Esophagus squamous epithelium (tissue), 5 donors: ENCODE measurements around the gene WDR43. TPM values are rescaled to one million over a fixed set of nuclear protein-coding genes. Genes with fewer than 3 reads are reported as not detected.
A peak's percentile ranks its signal among the peaks of the same experiment; 100 is the strongest.

Source experiments
- DNase-seq: peaks from one replicate; lab custom pipeline; 2025; lab: John Stamatoyannopoulos, UW
- H3K27ac ChIP-seq, 4 donors: fragments of 200-600 bp; sonication (generic); one replicate each; pipeline ENCODE4 v1.5.1; 2016 to 2019; ENCODE audit warnings: mild to moderate bottlenecking in 1 of 4
- H3K27me3 ChIP-seq, 4 donors: fragments of 200-600 bp; sonication (generic); 1 replicate in 3 of 4; 2 replicates in 1 of 4; pipeline versions ENCODE4 v1.5.1 to v1.6.0; 2017 to 2021; ENCODE audit warnings: antibody characterized with exemption in 1 of 4
- H3K36me3 ChIP-seq, 3 donors: fragments of 200-600 bp; sonication (generic); one replicate each; pipeline ENCODE4 v1.5.1; 2016 to 2019
- H3K4me1 ChIP-seq, 3 donors: fragments of 200-600 bp; sonication (generic); one replicate each; pipeline ENCODE4 v1.5.1; 2017 to 2019
- H3K4me3 ChIP-seq, 4 donors: fragments of 200-600 bp; sonication (generic); 1 replicate in 3 of 4; 2 replicates in 1 of 4; pipeline ENCODE4 v1.5.1; 2016 to 2019; ENCODE audit warnings: mild to moderate bottlenecking in 2 of 4, moderate library complexity in 1 of 4
- H3K9me3 ChIP-seq, 3 donors: fragments of 200-600 bp; sonication (generic); one replicate each; pipeline ENCODE4 v1.5.1; 2016 to 2019
- POLR2A ChIP-seq, 4 donors: fragments of 450-650 bp; IDR thresholded peaks; one replicate each; pipeline ENCODE4 v1.6.1; 2017; ENCODE audit warnings: antibody characterized with exemption in 4 of 4, mild to moderate bottlenecking in 4 of 4, moderate library complexity in 3 of 4
- WGBS, 2 donors: methylation state at CpG; one replicate each; pipeline ENCODE4 v1.1.5; 2018; 5-methylcytosine and 5-hydroxymethylcytosine counted together
- intact Hi-C: fragments of 100-400 bp; cut with DNase I; formaldehyde crosslinking; loops from one replicate; pipeline ENCODE4 v1.15.0; 2022
- total RNA-seq, 4 donors: library from RNA; depleted of rRNA; stranded (reverse); fragments of >200 nt; gene quantifications; one replicate each; pipeline ENCODE4 v1.1.0, GENCODE V29; 2016
- TF ChIP-seq, protein P1 (sequence below), 6 experiments: fragments of 450-650 bp in 4 of 6; fragments of 200-600 bp in 2 of 6; sonication (generic) in 2 of 6; IDR thresholded peaks; one replicate each; pipeline ENCODE4 v1.5.1; 2016 to 2019; ENCODE audit warnings: antibody characterized with exemption in 6 of 6, mild to moderate bottlenecking in 4 of 6, moderate library complexity in 4 of 6
- donor health status: DM: yes; HTN: yes; CAD: no.

WDR43 gene
- total RNA-seq, 4 donors from 2014 or later: 28.2 to 73.2 (median 41.2) TPM

DNA sequence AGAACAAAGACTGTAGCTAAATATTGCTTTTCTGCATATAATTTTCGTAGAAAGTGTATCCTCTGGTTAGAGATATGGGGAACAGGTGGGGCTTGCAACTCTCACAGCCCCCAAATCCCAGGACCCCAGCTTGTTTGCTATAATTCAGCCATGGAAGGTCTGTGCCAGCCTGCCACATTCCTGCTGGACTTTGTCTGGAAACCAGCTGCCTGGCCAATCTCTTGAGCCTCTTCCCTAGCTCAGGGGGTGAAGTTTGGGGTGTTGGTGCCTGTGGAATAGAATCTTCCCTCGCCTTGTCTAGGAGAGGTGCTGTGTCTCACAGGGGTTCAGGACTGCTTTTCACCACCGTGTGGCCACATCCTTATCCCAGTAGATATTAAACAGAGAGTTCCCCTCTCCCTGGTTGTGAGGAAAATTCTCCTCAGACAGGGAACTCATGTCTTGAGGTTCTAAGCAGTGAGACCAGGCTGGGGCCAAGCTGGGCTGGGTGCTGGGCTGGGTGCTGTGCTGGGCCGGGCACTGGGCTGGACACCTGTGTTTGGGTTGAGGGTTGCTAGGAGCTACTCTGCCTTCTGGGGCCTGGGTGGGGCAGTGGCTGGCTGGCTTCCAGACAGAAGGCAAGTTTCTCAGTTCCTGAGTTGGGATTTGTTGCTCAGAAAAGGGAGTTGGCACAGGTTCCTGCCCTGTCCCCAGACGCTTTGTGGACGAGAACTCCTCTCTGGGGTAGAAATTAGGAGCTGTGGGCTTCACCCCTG is 98.9 kb downstream of the WDR43 start:
- WGBS, 2 donors: 49 to 67% methylated on average over 2 to 3 of the region's 6 CpGs
- H3K27ac ChIP-seq: peak overlapping the region in 1 of 4 donors; percentile 16
- H3K9me3 ChIP-seq: no peaks in the 10 kb centered on the region
- peaks cover 0 to 37% (median 22%) of the 10 kb centered on the region in 3 donors for H3K4me1 ChIP-seq
- DNase-seq: no peak
- H3K27me3 ChIP-seq: no peaks in the 10 kb centered on the region
- intact Hi-C loops: no loop called here
- H3K36me3 ChIP-seq: no peaks in the 10 kb centered on the region
- H3K4me3 ChIP-seq: no peak overlapping the region
- TF ChIP-seq, protein P1, sequence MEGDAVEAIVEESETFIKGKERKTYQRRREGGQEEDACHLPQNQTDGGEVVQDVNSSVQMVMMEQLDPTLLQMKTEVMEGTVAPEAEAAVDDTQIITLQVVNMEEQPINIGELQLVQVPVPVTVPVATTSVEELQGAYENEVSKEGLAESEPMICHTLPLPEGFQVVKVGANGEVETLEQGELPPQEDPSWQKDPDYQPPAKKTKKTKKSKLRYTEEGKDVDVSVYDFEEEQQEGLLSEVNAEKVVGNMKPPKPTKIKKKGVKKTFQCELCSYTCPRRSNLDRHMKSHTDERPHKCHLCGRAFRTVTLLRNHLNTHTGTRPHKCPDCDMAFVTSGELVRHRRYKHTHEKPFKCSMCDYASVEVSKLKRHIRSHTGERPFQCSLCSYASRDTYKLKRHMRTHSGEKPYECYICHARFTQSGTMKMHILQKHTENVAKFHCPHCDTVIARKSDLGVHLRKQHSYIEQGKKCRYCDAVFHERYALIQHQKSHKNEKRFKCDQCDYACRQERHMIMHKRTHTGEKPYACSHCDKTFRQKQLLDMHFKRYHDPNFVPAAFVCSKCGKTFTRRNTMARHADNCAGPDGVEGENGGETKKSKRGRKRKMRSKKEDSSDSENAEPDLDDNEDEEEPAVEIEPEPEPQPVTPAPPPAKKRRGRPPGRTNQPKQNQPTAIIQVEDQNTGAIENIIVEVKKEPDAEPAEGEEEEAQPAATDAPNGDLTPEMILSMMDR (IDR thresholded peaks at IDR 0.05): no peak
- no peak for TF ChIP-seq POLR2A (IDR thresholded peaks at IDR 0.05)

DNA sequence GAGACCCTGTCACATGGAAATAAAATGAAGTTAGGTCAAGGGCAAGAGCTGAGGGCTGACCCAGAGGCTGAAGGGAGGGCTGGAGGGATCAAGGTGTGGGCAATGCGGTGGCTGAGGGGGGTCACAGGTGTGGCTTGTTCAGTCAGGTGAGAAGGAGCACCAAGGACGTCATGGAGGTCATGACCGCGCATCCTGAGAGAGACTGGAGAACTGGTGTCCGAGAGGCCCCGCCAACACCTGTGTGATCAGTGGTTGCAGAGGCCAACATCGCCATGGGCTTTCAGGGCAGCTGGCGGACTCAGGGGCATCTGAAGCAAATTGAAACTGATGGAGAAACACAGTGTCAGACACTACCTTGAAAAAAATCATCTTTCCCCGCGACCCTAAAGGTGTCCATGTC is 99.6 kb downstream of the WDR43 start:
- H3K27me3 ChIP-seq: no peaks in the 10 kb centered on the region
- H3K27ac ChIP-seq: no peak overlapping the region
- no peaks in the 10 kb centered on the region for H3K36me3 ChIP-seq
- H3K9me3 ChIP-seq: no peaks in the 10 kb centered on the region
- no peak overlapping the region for H3K4me3 ChIP-seq
- 90 to 93% methylated on average over 10 of the region's 10 CpGs for WGBS, 2 donors
- H3K4me1 ChIP-seq: peaks cover 0 to 37% (median 22%) of the 10 kb centered on the region in 3 donors
- intact Hi-C loops: no loop called here
- TF ChIP-seq POLR2A (IDR thresholded peaks at IDR 0.05): no peak
- TF ChIP-seq, protein P1 (IDR thresholded peaks at IDR 0.05): no peak
- DNase-seq: no peak

DNA sequence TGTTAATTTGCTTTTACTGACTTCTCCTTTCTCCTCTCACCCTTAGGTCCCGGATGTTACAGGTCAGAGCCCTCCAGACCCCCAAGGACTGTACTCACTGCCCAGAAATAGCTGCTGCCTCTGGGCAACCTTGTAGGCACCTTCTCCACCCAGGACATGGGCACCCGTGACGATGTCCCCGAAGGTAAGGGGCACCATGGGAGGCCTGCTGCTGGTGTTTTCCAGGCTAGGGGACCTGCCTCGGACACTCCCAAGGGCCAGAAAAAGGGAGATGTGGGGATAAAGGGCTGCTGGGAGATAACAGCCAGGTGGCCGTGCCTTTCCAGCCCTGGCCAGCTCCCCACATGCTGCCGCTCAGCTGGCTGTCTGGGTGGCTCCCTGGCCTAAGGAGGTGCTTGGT is 100.2 kb downstream of the WDR43 start:
- WGBS, 2 donors: 88 to 92% methylated on average over 1 to 4 of the region's 7 CpGs
- Histone ChIP-seq H3K4me3 (no peak overlapping the region), H3K9me3 (no peaks in the 10 kb centered on the region), H3K27ac (no peak overlapping the region), H3K36me3 (no peaks in the 10 kb centered on the region), H3K4me1 (peaks cover 0 to 37% (median 22%) of the 10 kb centered on the region in 3 donors), H3K27me3 (no peaks in the 10 kb centered on the region)
- TF ChIP-seq POLR2A (IDR thresholded peaks at IDR 0.05): no peak
- intact Hi-C loops: no loop called here
- no peak for DNase-seq

DNA sequence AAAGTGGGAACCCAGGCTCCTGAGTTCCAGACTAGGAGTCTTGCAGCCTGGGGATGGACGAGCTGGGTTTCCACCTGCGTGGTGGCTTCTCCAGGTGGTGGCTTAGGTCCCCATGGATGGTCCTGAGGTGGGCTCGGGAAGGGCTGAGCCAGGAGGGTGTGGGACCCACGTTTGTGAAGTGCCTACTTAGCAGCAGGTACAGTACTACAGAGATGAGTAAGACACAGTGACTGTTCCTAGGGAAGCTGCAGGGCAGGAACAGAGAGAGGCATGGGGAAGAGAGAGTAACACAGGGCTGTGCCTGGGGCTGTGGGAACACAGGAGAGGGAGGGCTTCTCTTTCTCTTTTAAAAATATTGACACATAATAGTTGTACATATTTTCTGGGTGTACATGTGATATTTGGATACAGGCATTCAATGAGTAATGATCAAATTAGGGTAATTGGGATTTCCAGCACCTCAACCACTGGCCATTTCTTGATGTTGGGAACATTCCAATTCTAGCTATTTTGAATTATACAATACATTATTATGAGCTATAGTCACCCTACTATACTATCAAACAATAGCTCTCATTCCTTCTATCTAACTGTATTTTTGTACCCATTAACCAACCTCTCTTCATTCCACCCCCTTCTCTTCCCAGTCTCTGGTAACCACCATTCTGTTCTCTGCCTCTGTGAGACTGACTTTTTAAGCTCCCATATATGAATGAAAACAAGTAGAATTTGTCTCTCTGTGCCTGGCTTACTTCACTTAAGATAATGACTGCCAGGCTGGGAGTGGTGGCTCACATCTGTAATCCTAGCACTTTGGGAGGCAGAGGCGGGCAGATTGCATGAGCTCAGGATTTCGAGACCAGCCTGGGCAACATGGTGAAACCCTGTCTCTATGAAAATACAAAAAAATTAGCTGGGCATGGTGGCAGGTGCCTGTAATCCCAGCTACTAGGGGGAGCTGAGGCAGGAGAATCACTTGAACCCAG is 101.6 kb downstream of the WDR43 start:
- Histone ChIP-seq H3K27me3 (no peaks in the 10 kb centered on the region), H3K4me1 (peaks cover 0 to 24% (median 16%) of the 10 kb centered on the region in 3 donors), H3K27ac (no peak overlapping the region), H3K36me3 (no peaks in the 10 kb centered on the region), H3K4me3 (no peak overlapping the region), H3K9me3 (no peaks in the 10 kb centered on the region)
- intact Hi-C loops: no loop called here
- no peak for DNase-seq
- no peak for TF ChIP-seq POLR2A (IDR thresholded peaks at IDR 0.05)
- TF ChIP-seq, protein P1 (IDR thresholded peaks at IDR 0.05): no peak
- 78 to 86% methylated on average over 2 to 6 of the region's 6 CpGs for WGBS, 2 donors

DNA sequence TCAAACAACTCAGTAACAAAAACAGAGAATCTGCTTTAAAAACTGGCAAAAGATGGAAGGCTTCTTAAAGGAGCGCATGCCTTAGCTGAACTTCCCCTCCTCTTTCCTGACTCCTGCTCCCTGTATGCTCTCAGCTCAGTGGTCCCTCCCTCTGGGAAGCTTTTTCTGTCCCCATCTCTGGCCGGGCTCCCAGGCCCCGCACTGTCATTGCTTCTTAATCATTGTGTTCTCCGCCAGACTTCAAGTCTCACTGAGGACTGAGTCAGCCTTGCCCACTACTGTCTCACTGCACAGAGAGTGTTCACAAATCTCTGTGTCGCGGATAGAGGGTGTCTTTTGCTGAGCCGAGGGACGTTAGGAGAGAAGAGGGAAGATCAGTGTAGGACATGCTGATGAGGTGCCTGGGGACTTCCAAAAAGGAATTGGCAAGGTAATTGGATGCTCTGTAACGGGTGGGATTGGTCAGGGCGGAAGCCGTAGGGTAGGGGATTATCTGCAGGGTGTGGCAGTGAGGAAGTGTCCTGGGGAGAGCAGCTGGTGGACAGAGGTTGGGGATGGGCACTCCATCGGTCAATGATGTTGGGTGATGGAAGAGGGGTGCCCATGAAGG is 102.9 kb downstream of the WDR43 start:
- no peak for DNase-seq
- H3K36me3 ChIP-seq: no peaks in the 10 kb centered on the region
- H3K4me1 ChIP-seq: peaks cover 0 to 12% (median 9%) of the 10 kb centered on the region in 3 donors
- TF ChIP-seq, protein P1 (IDR thresholded peaks at IDR 0.05): no peak
- TF ChIP-seq POLR2A (IDR thresholded peaks at IDR 0.05): no peak
- H3K27ac ChIP-seq: peak overlapping the region in 1 of 4 donors; percentile 30
- no peaks in the 10 kb centered on the region for H3K27me3 ChIP-seq
- intact Hi-C loops: no loop called here
- H3K9me3 ChIP-seq: no peaks in the 10 kb centered on the region
- H3K4me3 ChIP-seq: no peak overlapping the region
- 51% methylated on average over 12 of the region's 12 CpGs for WGBS, 2 donors
